A549 (cell line): ENCODE measurements around the gene ZNF627.

Experiments
- CTCF ChIP-seq: fragments of >200 bp; sonication (Bioruptor Twin); formaldehyde crosslinking; IDR thresholded peaks from 3 replicates; pipeline ENCODE4 v1.5.1; 2016
- EHF ChIP-seq: fragments of 250-450 bp; sonication (Bioruptor Pico); IDR thresholded peaks from 2 replicates; pipeline ENCODE4 v1.5.0; 2020; ENCODE audit warnings: mild to moderate bottlenecking
- EP300 ChIP-seq, 2 experiments: fragments of >200 bp; sonication (Bioruptor Twin); formaldehyde crosslinking; IDR thresholded peaks; 2 replicates in 1 of 2; 3 replicates in 1 of 2; pipeline ENCODE4 v1.6.1; 2016 to 2017
- HDAC2 ChIP-seq: fragments of 200-600 bp; sonication (generic); IDR thresholded peaks from 2 replicates; pipeline ENCODE4 v1.6.1; 2016
- POLR2A ChIP-seq: IDR thresholded peaks from 2 replicates; pipeline ENCODE4 v1.6.1; 2012; ENCODE audit warnings: mild to moderate bottlenecking, low read length
- RAD21 ChIP-seq, 2 experiments: fragments of >200 bp in 1 of 2; sonication (Bioruptor Twin) in 1 of 2; formaldehyde crosslinking in 1 of 2; IDR thresholded peaks in 1 of 2; conservative IDR thresholded peaks in 1 of 2; 2 replicates in 1 of 2; 3 replicates in 1 of 2; pipeline ENCODE4 v1.6.1; 2012 to 2018; ENCODE audit warnings: inconsistent platforms in 1 of 2
- RFX5 ChIP-seq: fragments of 450-650 bp; IDR thresholded peaks from 2 replicates; pipeline ENCODE4 v1.7.1; 2014; ENCODE audit warnings: antibody characterized with exemption, mild to moderate bottlenecking, moderate library complexity
- RNF2 ChIP-seq: fragments of 200-600 bp; sonication (generic); IDR thresholded peaks from 2 replicates; pipeline ENCODE4 v1.6.1; 2016; ENCODE audit warnings: low read depth, mild to moderate bottlenecking, antibody characterized with exemption, moderate library complexity, borderline replicate concordance
- SREBF2 ChIP-seq: fragments of 450-650 bp; IDR thresholded peaks from 2 replicates; pipeline ENCODE4 v1.6.1; 2014; ENCODE audit warnings: mild to moderate bottlenecking, moderate library complexity

- TF ChIP-seq RFX5 (no peak), EHF (CRISPR knock-in tag) (no peak), CTCF (no peak), RAD21 (conservative IDR thresholded peaks at IDR 0.05 in 1 of 2, IDR thresholded peaks at IDR 0.05 in 1 of 2) (no peak), POLR2A (no peak), SREBF2 (no peak), RNF2 (no peak), EP300 (IDR thresholded peaks at IDR 0.05) (no peak), HDAC2 (no peak)
Observed at GRCh38 chr19:11663181-11663591, 65.9 kb downstream of the ZNF627 start.
